Prostate gland (tissue), 2 donors: ENCODE data around the gene ADAM10. TPM values are rescaled to one million over a fixed set of nuclear protein-coding genes. Genes with fewer than 3 reads are reported as not detected.

Experiments used
- DNase-seq: peaks from one replicate; pipeline ENCODE4 v3.0.0-alpha.2; 2019; ENCODE audit warnings: low spot score
- H3K27ac ChIP-seq, 2 donors: fragments of 200-600 bp; sonication (generic); 2 replicates each; pipeline ENCODE4 v1.5.1; 2017 to 2019
- H3K27me3 ChIP-seq: fragments of 200-600 bp; sonication (generic); replicated peaks from 2 replicates; pipeline ENCODE4 v1.5.1; 2019; ENCODE audit not compliant: insufficient read depth
- H3K36me3 ChIP-seq, 2 donors: fragments of 200-600 bp; sonication (generic); 1 replicate in 1 of 2; 2 replicates in 1 of 2; pipeline versions ENCODE4 v1.5.1 to v1.8.1; 2017 to 2019
- H3K4me1 ChIP-seq: fragments of 200-600 bp; sonication (generic); replicated peaks from 2 replicates; pipeline ENCODE4 v1.5.1; 2019
- H3K4me3 ChIP-seq, 2 donors: fragments of 200-600 bp; sonication (generic); 2 replicates each; pipeline ENCODE4 v1.5.1; 2017 to 2019
- H3K9me3 ChIP-seq: fragments of 200-600 bp; sonication (generic); 2 replicates; pipeline ENCODE4 v1.5.1; 2017
- CTCF ChIP-seq, 4 experiments: fragments of 200-600 bp in 2 of 4; fragments of 450-650 bp in 2 of 4; sonication (generic) in 2 of 4; IDR thresholded peaks; 1 replicate in 3 of 4; 2 replicates in 1 of 4; pipeline ENCODE4 v1.5.1; 2016 to 2019; ENCODE audit warnings: antibody characterized with exemption in 4 of 4, mild to moderate bottlenecking in 2 of 4, moderate library complexity in 2 of 4
- POLR2A ChIP-seq: fragments of 450-650 bp; IDR thresholded peaks from one replicate; pipeline ENCODE4 v1.6.1; 2016; ENCODE audit warnings: antibody characterized with exemption, mild to moderate bottlenecking
- POLR2AphosphoS5 ChIP-seq: sonication (generic); formaldehyde crosslinking; IDR thresholded peaks from one replicate; pipeline ENCODE4 v1.6.1; 2017; ENCODE audit warnings: antibody characterized with exemption
- WGBS: methylation state at CpG from one replicate; pipeline ENCODE4 v1.1.5; 2018; 5-methylcytosine and 5-hydroxymethylcytosine counted together
- intact Hi-C: fragments of 100-400 bp; cut with DNase I; formaldehyde crosslinking; loops from one replicate; pipeline ENCODE4 v1.14.2; 2022
- total RNA-seq, 2 donors: library from RNA; depleted of rRNA; stranded (reverse); fragments of >200 nt; gene quantifications; one replicate each; pipeline ENCODE4 v1.1.0, GENCODE V29; 2016

The ADAM10 gene
- total RNA-seq, 2 donors from 2014 or later, result 74.4 to 95.0 TPM

DNA sequence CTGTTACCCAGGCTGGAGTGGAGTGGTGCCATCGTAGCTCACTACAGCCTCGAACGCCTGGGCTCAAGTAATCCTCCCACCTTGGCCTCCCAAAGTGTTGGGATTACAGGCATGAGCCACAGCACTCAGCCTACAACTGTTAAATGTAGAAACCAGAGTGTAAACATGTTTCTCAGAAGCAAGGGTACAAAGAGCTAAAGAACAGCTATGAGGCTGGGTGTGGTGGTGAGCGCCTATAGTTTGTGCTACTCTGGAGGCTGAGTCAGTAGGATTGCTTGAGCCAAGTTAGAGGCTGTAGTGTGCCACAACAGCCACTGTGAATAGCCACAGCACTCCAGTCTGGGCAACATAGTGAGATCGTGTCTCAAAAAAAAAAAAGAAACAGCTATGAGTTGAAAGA lies 16.8 kb upstream of the ADAM10 start:
- Histone ChIP-seq H3K27me3 (no peaks in the 10 kb centered on the region), H3K9me3 (no peaks in the 10 kb centered on the region), H3K27ac (no peak overlapping the region), H3K4me1 (no peaks in the 10 kb centered on the region), H3K4me3 (no peak overlapping the region), H3K36me3 (no peaks in the 10 kb centered on the region)
- no peak for TF ChIP-seq CTCF (IDR thresholded peaks at IDR 0.05)
- TF ChIP-seq POLR2A, result no peak
- TF ChIP-seq POLR2AphosphoS5, result no peak
- DNase-seq, result no peak
- 92% methylated on average over 5 of the region's 5 CpGs for WGBS
- intact Hi-C loops, result no loop called here

DNA sequence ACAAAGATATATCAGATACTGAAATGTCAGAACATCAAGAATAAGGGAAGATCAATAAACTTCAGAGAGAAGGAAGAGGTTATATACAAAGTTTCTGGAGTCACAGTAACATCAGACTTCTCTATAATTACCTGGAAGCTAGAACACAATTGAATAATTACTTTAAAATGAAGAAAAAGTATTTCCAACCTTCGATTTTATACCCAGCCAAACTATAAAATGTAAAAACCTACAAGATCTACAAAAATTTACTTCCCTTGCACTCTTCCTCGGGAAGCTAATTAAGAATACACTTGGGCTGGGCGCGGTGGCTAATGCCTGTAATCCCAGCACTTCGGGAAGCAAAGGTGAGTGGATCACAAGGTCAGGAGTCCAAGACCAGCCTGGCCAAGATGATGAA lies 15.0 kb upstream of the ADAM10 start:
- DNase-seq, result no peak
- no peak overlapping the region for H3K27ac ChIP-seq
- H3K9me3 ChIP-seq, result no peaks in the 10 kb centered on the region
- 91% methylated on average over 5 of the region's 5 CpGs for WGBS
- no peaks in the 10 kb centered on the region for H3K27me3 ChIP-seq
- H3K4me3 ChIP-seq, result no peak overlapping the region
- intact Hi-C loops, result no loop called here
- H3K4me1 ChIP-seq, result no peaks in the 10 kb centered on the region
- no peaks in the 10 kb centered on the region for H3K36me3 ChIP-seq
- no peak for TF ChIP-seq POLR2A
- TF ChIP-seq CTCF (IDR thresholded peaks at IDR 0.05), result no peak
- no peak for TF ChIP-seq POLR2AphosphoS5

- H3K27ac ChIP-seq, result no peak overlapping the region
- no peaks in the 10 kb centered on the region for H3K36me3 ChIP-seq
- no peaks in the 10 kb centered on the region for H3K4me1 ChIP-seq
- H3K27me3 ChIP-seq, result no peaks in the 10 kb centered on the region
- DNase-seq, result no peak
- H3K4me3 ChIP-seq, result no peak overlapping the region
- WGBS, result 90% methylated on average over 1 of the region's 1 CpG
- intact Hi-C loops, result no loop called here
- no peaks in the 10 kb centered on the region for H3K9me3 ChIP-seq
- TF ChIP-seq POLR2AphosphoS5 (no peak), CTCF (IDR thresholded peaks at IDR 0.05) (no peak), POLR2A (no peak)
Measured at GRCh38 chr15:58762731-58763130, 13.2 kb upstream of the ADAM10 start.

- Histone ChIP-seq H3K4me1 (no peaks in the 10 kb centered on the region), H3K27ac (no peak overlapping the region), H3K4me3 (no peak overlapping the region), H3K9me3 (no peaks in the 10 kb centered on the region), H3K27me3 (no peaks in the 10 kb centered on the region), H3K36me3 (no peaks in the 10 kb centered on the region)
- no peak for TF ChIP-seq POLR2A
- no peak for TF ChIP-seq POLR2AphosphoS5
- TF ChIP-seq CTCF (IDR thresholded peaks at IDR 0.05), result no peak
- intact Hi-C loops, result no loop called here
- DNase-seq, result no peak
Measured at GRCh38 chr15:58762285-58762684, 12.8 kb upstream of the ADAM10 start.

DNA sequence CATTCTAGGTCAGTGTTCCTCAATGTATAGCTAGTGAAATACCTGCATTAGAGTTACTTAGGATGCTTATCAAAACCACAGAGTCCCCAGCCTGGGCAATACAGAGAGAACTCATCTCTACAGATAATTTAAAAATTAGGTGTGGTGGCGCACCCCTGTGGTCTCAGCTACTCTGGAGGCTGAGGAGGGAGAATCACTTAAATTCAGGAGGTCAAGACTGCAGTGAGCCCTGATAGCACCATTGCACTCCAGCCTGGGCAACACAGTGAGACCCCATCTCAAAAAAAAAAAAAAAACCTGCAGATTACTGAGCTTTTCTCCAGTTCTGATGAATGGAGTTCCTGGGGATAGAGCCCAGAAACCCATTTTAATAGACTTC lies 11.5 kb upstream of the ADAM10 start:
- WGBS, result 100% methylated on average over 1 of the region's 1 CpG

More for the DNA sequence above, 11.5 kb upstream of the ADAM10 start:
- TF ChIP-seq CTCF (IDR thresholded peaks at IDR 0.05) (no peak), POLR2A (no peak), POLR2AphosphoS5 (no peak)
- H3K4me1 ChIP-seq, result no peaks in the 10 kb centered on the region
- DNase-seq, result no peak
- H3K36me3 ChIP-seq, result no peaks in the 10 kb centered on the region
- no peak overlapping the region for H3K27ac ChIP-seq
- H3K27me3 ChIP-seq, result no peaks in the 10 kb centered on the region
- intact Hi-C loops, result no loop called here
- H3K9me3 ChIP-seq, result no peaks in the 10 kb centered on the region
- H3K4me3 ChIP-seq, result no peak overlapping the region
